Activated effector memory CD4-positive, alpha-beta T cell treated with anti-CD3 and anti-CD28 coated beads, Interleukin-2, amount 50 U/mL, for 16 hours (primary cell): ENCODE data around the gene PXMP2.
"Not testable (repeated sequence)": the region's sequence is repeated elsewhere in the genome, so short reads cannot be mapped to it uniquely, and the experiment has no call there.

Experiments
- DNase-seq: peaks from one replicate; pipeline ENCODE4 v3.0.0-alpha.2; 2020

Gene PXMP2

GRCh38 chr12:132724506-132725241, 37.3 kb downstream of the PXMP2 start:
- no peak for DNase-seq

DNA sequence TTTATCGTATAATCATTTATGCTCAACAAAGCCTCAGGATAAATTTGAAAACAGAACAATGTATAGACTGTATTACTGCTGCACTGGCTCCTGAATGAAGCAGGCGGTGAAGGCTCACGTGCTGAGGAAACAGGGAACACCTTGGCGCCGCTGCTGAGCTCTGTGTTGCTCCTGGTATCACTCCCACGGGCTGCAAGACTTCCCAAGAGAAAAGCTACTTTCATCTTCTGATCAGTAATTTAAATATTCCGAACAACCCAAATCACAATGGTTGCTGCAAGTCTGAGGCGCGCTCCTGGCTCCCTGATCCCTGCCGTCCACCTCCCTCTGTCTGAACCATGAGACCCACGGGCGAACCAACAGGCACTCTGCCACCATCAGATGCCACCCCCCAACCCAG, 39.0 kb downstream of the PXMP2 start:
- no peak for DNase-seq

DNA sequence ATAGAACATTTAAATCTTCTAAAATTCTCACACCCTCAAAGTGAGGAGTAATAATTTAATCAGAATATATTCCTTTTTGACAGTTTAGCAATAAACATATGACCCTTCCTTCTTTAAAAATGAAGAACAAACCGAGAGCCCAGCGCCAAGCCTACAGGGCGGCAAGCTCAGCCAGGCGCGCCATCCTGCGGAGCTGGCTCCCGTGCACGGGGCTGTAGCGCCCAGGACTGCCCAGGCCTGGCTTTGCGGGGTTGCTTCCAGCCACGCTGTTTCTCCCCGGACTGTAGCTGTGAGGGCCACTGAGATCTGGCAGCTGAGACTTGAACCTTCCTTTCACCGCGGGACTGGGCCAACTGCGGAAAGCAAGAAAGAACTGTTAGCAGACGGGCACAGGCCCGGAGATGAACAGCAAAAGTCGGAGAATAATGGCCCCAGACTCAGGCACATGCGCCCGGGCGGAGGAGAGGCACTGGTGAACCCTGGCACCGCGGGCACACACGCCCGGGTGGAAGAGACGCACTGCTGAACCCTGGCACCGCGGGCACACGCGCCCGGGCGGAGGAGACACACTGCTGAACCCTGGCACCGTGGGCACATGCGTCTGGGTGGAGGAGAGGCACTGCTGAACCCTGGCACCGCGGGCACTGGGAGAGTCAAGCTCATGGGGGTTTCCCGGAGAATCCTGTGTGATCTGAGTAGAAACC, 39.9 kb downstream of the PXMP2 start:
- DNase-seq = no peak

GRCh38 chr12:132728502-132728901, 41.1 kb downstream of the PXMP2 start:
- DNase-seq = no peak

DNA sequence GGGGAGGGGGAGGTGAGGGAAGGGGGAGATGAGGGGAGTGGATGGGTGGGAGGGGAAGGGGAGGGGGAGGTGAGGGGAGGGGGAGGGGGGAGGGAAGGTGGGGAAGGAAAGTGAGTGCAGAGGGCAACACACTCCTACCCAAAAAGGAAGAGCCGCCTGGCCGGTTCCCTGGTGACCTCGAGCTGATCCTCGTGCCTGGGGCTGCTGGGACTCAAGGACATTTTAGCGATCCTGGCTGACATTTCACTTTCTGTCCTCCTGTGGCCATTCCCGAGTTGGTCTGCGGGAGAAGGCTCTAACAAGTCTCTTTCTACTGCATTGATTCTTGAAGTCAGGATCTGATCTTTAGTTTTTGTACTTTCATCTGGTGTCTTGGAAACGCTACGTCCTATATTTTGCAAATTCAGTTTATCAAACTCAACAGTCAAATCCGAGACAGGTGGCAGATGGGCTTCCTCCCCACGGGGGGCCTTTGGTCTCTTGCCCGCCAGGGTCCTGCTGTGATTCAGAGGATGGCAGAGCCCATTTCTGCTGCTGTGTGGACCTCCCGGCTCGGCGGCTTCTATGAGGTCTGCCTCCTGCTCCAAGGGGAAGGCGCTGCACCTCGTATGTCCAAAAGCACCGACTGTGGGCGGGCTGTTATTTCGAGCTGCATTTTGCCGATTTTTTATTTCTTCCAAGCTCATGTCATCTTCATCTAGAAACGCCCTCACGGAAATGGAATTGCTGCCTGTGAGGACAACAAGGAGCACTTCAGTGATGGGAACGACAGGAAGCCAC, 42.3 kb downstream of the PXMP2 start:
- DNase-seq = no peak

GRCh38 chr12:132730353-132730752, 43.0 kb downstream of the PXMP2 start:
- no peak for DNase-seq

DNA sequence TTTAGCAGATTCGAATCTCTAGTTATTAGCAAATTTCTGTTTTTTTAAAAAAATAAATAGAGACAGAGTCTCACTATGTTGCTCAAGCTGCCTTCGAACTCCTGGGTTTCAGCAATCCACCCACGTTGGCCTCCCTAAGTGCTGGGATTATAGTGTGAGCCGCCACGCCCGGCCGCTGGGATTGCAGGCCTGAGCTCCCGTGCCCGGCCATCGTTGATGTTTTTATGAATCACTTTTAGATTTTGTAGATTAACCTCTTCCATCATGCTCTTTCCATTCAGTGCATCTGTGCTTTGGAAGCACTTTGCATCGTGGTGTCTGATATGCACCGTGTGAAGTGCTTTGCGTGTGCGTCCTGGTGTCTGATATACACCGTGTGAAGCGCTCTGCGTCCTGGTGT, 44.2 kb downstream of the PXMP2 start:
- no peak for DNase-seq

DNA sequence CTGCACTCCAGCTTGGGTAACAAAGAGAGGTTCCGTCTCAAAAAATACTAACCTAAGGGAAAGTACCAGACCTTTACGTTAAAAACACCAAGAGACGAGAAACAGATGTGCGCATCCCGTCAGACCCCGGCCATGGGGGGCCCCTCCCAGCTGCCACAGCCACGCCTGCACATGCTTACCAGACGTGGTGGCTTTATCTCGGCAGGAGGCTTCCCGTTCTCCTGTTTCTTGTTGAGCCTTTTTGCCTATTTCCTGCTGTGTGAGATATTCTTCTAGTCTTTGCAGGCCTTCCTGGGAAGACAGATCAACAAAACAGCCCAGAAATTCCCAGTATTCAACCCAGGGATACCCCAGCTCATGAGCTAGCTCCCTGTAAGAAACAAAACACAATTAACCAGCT, 46.8 kb downstream of the PXMP2 start:
- no peak for DNase-seq

GRCh38 chr12:132735496-132735895, 48.1 kb downstream of the PXMP2 start:
- DNase-seq = no peak

DNA sequence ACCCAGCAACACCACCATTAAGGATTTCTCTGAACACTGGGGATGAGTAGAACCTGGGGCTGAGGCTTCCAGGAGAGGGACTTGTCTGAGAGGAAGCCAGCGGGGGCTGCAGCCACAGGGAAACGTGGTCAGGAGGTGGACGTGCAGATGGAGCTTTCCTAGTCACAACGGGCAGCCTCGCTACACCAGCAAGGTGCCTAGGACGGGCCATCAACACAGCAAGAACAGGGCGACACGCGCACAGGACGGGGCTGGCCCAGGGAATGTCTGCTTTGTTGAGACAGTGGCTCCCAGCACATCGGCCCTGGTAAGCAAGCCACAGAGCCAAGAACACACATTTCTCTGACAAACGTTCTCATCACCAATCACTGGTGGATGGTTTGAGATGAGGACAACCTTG, 49.0 kb downstream of the PXMP2 start:
- DNase-seq = no peak

DNA sequence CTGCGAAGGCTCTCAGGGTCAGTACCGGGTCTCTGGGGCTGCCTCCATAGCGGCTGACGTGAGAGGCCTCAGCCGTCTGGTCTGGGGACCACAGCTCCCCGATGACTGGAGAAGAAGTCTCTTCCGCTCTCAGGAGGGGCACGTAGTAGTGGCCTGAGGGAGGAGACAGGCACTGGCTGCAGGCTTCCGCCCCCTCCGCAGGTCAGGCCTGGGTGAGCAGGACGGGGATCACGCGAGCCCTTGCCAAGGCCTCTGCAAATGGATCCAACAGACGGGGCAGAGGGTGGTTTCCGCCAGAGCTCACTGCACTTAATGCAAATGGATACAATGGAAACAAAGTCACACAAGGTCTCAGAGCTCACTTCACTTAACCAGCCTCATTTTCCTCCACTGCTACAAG, 49.5 kb downstream of the PXMP2 start:
- DNase-seq = no peak

- no peak for DNase-seq
Observed at GRCh38 chr12:132739600-132740312, 52.4 kb downstream of the PXMP2 start.

DNA sequence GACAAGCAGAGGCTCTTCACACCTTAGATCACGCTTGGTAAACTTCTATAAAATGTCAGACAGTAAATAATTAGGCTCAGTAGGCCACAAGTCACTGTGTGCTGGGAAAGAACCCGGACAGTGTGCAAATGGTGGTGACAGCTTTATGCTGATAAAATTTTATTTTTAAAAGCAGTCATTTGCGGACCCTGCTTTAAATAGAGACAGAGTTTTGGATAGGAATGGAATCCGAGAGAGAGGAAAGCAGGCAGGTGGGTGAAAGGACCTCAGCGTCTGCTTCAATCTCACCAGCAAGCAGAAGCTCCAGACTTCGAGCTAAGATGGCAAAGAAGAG, 52.9 kb downstream of the PXMP2 start:
- no peak for DNase-seq

- DNase-seq = no peak
Observed at GRCh38 chr12:132740652-132741051, 53.3 kb downstream of the PXMP2 start.

- DNase-seq = no peak
Observed at GRCh38 chr12:132741620-132742019, 54.2 kb downstream of the PXMP2 start.

GRCh38 chr12:132743831-132744230, 56.4 kb downstream of the PXMP2 start:
- DNase-seq = no peak

GRCh38 chr12:132746613-132747012, 59.2 kb downstream of the PXMP2 start:
- DNase-seq = no peak

- DNase-seq = no peak
Observed at GRCh38 chr12:132747395-132747794, 60.0 kb downstream of the PXMP2 start.

- DNase-seq = no peak
Observed at GRCh38 chr12:132747896-132748295, 60.5 kb downstream of the PXMP2 start.

GRCh38 chr12:132748319-132748718, 60.9 kb downstream of the PXMP2 start:
- no peak for DNase-seq

DNA sequence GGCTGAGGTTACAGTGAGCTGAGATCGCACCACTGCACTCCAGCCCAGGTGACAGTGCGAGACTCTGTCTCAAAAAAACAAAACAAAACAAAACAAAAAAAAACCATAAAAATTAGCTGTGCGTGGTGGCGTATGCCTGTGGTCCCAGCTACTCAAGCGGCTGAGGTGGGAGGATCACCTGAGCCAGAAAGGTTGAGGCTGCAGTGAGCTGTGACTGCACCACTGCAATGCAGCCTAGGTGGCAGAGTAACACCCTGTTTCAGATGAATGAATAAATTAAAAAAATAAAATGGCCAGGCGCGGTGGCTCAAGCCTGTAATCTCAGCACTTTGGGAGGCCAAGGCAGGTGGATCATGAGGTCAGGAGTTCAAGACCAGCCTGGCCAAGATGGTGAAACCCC, 66.3 kb downstream of the PXMP2 start:
- DNase-seq = not testable (repeated sequence)

GRCh38 chr12:132754160-132754932, 67.0 kb downstream of the PXMP2 start:
- no peak for DNase-seq
